KMS-11 (cell line): Measurements from ENCODE around the gene RNF150.

ENCODE experiments used
- H2AFZ ChIP-seq: fragments of 200-600 bp; sonication (generic); 2 replicates; pipeline ENCODE4 v1.6.1; 2016; ENCODE audit warnings: antibody characterized with exemption, mixed run types, low read depth
- H3K27ac ChIP-seq: fragments of 200-600 bp; sonication (generic); 2 replicates; pipeline ENCODE4 v1.6.1; 2016; ENCODE audit warnings: mild to moderate bottlenecking, mixed run types
- H3K27me3 ChIP-seq: fragments of 200-600 bp; sonication (generic); 2 replicates; pipeline ENCODE4 v1.6.1; 2017; ENCODE audit warnings: mild to moderate bottlenecking, low read depth, mixed run types, moderate library complexity; ENCODE audit not compliant: insufficient read depth
- H3K36me3 ChIP-seq: fragments of 200-600 bp; sonication (generic); 2 replicates; pipeline ENCODE4 v1.6.1; 2017; ENCODE audit warnings: mild to moderate bottlenecking, mixed run types; ENCODE audit not compliant: insufficient read depth
- H3K4me1 ChIP-seq: fragments of 200-600 bp; sonication (generic); 2 replicates; pipeline ENCODE4 v1.6.1; 2016; ENCODE audit warnings: mild to moderate bottlenecking, low read depth, mixed run types; ENCODE audit not compliant: poor library complexity, severe bottlenecking
- H3K4me2 ChIP-seq: fragments of 200-600 bp; sonication (generic); 2 replicates; pipeline ENCODE4 v1.7.0; 2016; ENCODE audit warnings: mild to moderate bottlenecking, mixed run types
- H3K4me3 ChIP-seq: fragments of 200-600 bp; sonication (generic); IDR thresholded peaks from 2 replicates; pipeline ENCODE4 v1.6.1; 2017; ENCODE audit warnings: low read depth, low read length, mixed read lengths; ENCODE audit not compliant: insufficient read depth
- H3K79me2 ChIP-seq: fragments of 200-600 bp; sonication (generic); 2 replicates; pipeline ENCODE4 v1.6.1; 2016; ENCODE audit warnings: low read depth, mixed run types; ENCODE audit not compliant: insufficient read depth
- H3K9ac ChIP-seq: fragments of 200-600 bp; sonication (generic); 2 replicates; pipeline ENCODE4 v1.6.1; 2016; ENCODE audit warnings: mild to moderate bottlenecking, mixed run types
- H4K20me1 ChIP-seq: fragments of 200-600 bp; sonication (generic); 2 replicates; pipeline ENCODE4 v1.6.1; 2016; ENCODE audit warnings: mild to moderate bottlenecking, mixed run types; ENCODE audit not compliant: insufficient read depth
- CTCF ChIP-seq: fragments of 200-600 bp; sonication (generic); conservative IDR thresholded peaks from 2 replicates; pipeline ENCODE4 v1.6.1; 2017; ENCODE audit warnings: low read depth, mild to moderate bottlenecking, antibody characterized with exemption, low read length, moderate library complexity, mixed read lengths

RNF150 gene

GRCh38 chr4:141003193-141003592, 130.1 kb downstream of the RNF150 start:
- Histone ChIP-seq H4K20me1 (no peaks in the 10 kb centered on the region), H3K4me1 (no peaks in the 10 kb centered on the region), H2AFZ (no peak overlapping the region), H3K27ac (no peak overlapping the region), H3K9ac (no peak overlapping the region), H3K79me2 (no peaks in the 10 kb centered on the region), H3K4me3 (no peak overlapping the region), H3K4me2 (no peak overlapping the region), H3K27me3 (no peaks in the 10 kb centered on the region), H3K36me3 (no peaks in the 10 kb centered on the region)
- no peak for TF ChIP-seq CTCF

DNA sequence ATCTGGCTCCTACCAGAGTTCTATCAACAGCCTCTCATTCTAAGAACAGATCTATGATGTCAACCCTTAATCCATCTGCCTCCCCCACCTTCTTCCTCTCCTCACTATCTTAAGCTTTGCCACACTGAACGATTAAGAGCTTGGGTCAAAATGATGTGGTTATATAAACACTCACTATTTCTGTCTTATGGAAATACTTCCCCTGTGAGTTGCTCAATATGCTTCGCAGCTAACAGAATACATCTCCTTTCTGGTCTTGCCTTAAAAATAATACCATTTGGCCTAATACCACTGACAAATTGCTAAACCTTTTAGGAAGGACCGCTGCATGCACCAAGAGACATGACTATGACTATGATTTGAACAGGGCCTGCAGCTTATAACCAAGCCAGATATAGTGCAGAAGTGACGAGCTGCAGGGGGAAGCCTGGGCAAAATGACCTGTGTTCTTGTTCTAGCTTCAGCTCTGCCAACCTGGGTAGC, 130.9 kb downstream of the RNF150 start:
- Histone ChIP-seq H4K20me1 (no peaks in the 10 kb centered on the region), H3K36me3 (no peaks in the 10 kb centered on the region), H3K27ac (no peak overlapping the region), H2AFZ (no peak overlapping the region), H3K27me3 (no peaks in the 10 kb centered on the region), H3K4me2 (no peak overlapping the region), H3K4me3 (no peak overlapping the region), H3K79me2 (no peaks in the 10 kb centered on the region), H3K4me1 (no peaks in the 10 kb centered on the region), H3K9ac (no peak overlapping the region)
- no peak for TF ChIP-seq CTCF

DNA sequence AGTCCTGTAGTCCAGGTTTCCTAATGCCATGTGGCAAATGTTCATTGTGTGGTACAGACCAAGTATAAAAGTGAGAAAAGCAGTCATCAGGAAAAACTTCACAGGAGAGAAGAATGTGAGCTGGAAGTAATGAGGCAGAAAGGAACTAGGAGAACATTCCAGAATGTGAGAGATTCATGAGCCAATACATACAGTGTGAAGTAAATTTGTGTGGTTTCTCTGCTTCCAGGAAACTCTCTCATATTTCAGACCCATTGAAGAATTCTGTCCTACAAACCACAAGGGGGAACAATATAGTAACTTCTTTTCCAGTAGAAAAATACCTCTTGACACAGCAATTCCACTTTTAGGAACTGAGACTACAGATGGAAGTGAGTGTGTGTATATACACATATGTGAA, 136.5 kb downstream of the RNF150 start:
- Histone ChIP-seq H3K4me1 (no peaks in the 10 kb centered on the region), H3K27me3 (no peaks in the 10 kb centered on the region), H3K27ac (no peak overlapping the region), H3K79me2 (no peaks in the 10 kb centered on the region), H2AFZ (no peak overlapping the region), H3K9ac (no peak overlapping the region), H3K4me3 (no peak overlapping the region), H3K4me2 (no peak overlapping the region), H4K20me1 (no peaks in the 10 kb centered on the region), H3K36me3 (no peaks in the 10 kb centered on the region)
- no peak for TF ChIP-seq CTCF

GRCh38 chr4:140995058-140995457, 138.2 kb downstream of the RNF150 start:
- Histone ChIP-seq H3K79me2 (no peaks in the 10 kb centered on the region), H3K36me3 (no peaks in the 10 kb centered on the region), H3K27ac (no peak overlapping the region), H3K4me1 (no peaks in the 10 kb centered on the region), H3K4me2 (no peak overlapping the region), H3K4me3 (no peak overlapping the region), H2AFZ (no peak overlapping the region), H3K27me3 (no peaks in the 10 kb centered on the region), H3K9ac (no peak overlapping the region), H4K20me1 (no peaks in the 10 kb centered on the region)
- no peak for TF ChIP-seq CTCF
